CMK (cell line): ENCODE measurements around the gene VSTM1.

Experiments
- DNase-seq: peaks from one replicate; pipeline ENCODE4 v3.0.0-alpha.2; 2010; ENCODE audit warnings: low read depth

VSTM1 gene

GRCh38 chr19:54010474-54010873 is 53.2 kb downstream of the VSTM1 start:
- DNase-seq, result no peak

GRCh38 chr19:54009440-54009839 is 54.3 kb downstream of the VSTM1 start:
- DNase-seq, result no peak

- DNase-seq, result no peak
Observed at GRCh38 chr19:54002495-54003315, 61.0 kb downstream of the VSTM1 start.

GRCh38 chr19:54001496-54001895 is 62.2 kb downstream of the VSTM1 start:
- no peak for DNase-seq

GRCh38 chr19:53999694-54000093 is 64.0 kb downstream of the VSTM1 start:
- no peak for DNase-seq

- DNase-seq, result no peak
Observed at GRCh38 chr19:53998223-53998622, 65.5 kb downstream of the VSTM1 start.

- no peak for DNase-seq
Observed at GRCh38 chr19:53994811-53995210, 68.9 kb downstream of the VSTM1 start.

- no peak for DNase-seq
Observed at GRCh38 chr19:53993448-53993847, 70.2 kb downstream of the VSTM1 start.

GRCh38 chr19:53992815-53993214 is 70.9 kb downstream of the VSTM1 start:
- no peak for DNase-seq

- no peak for DNase-seq
Observed at GRCh38 chr19:53992211-53992610, 71.5 kb downstream of the VSTM1 start.

GRCh38 chr19:53991224-53992113 is 72.2 kb downstream of the VSTM1 start, which contains the start of gene CACNG6:
CACNG6 (plus strand) TSS chr19:53991637; CDS start chr19:53992878, 1,241 bp downstream.
- DNase-seq, result no peak
